Transverse colon (tissue), 4 donors: ENCODE data around the gene KCNJ16. TPM values are rescaled to one million over a fixed set of nuclear protein-coding genes. Genes with fewer than 3 reads are reported as not detected.

Source experiments
- DNase-seq: peaks from one replicate; pipeline ENCODE4 v3.0.0-alpha.2; 2019
- H3K27ac ChIP-seq, 4 donors: fragments of 200-600 bp; sonication (generic); 2 replicates each; pipeline ENCODE4 v1.5.1; 2016 to 2018; ENCODE audit warnings: inconsistent platforms in 4 of 4
- H3K27me3 ChIP-seq: fragments of 200-600 bp; sonication (generic); 2 replicates; pipeline ENCODE4 v1.5.1; 2017; ENCODE audit warnings: inconsistent platforms
- H3K36me3 ChIP-seq, 4 donors: fragments of 200-600 bp; sonication (generic); 2 replicates each; pipeline ENCODE4 v1.5.1; 2017 to 2019; ENCODE audit warnings: inconsistent platforms in 4 of 4
- H3K4me1 ChIP-seq, 4 donors: fragments of 200-600 bp; sonication (generic); 2 replicates each; pipeline ENCODE4 v1.5.1; 2017 to 2020; ENCODE audit warnings: inconsistent platforms in 4 of 4
- H3K4me3 ChIP-seq, 4 donors: fragments of 200-600 bp; sonication (generic); 1 replicate in 1 of 4; 2 replicates in 3 of 4; pipeline versions ENCODE4 v1.5.1 to v1.6.1; 2017 to 2019; ENCODE audit warnings: inconsistent platforms in 4 of 4
- H3K9me3 ChIP-seq, 2 donors: fragments of 200-600 bp; sonication (generic); 2 replicates each; pipeline ENCODE4 v1.5.1; 2017 to 2019; ENCODE audit warnings: inconsistent platforms in 2 of 2
- CTCF ChIP-seq, 5 experiments: fragments of 200-600 bp in 3 of 5; fragments of 450-650 bp in 2 of 5; sonication (generic) in 3 of 5; IDR thresholded peaks; 1 replicate in 2 of 5; 2 replicates in 3 of 5; pipeline ENCODE4 v1.5.1; 2016 to 2017; ENCODE audit warnings: antibody characterized with exemption in 5 of 5, inconsistent platforms in 3 of 5, mild to moderate bottlenecking in 2 of 5, moderate library complexity in 1 of 5
- EP300 ChIP-seq: sonication (generic); formaldehyde crosslinking; IDR thresholded peaks from one replicate; pipeline ENCODE4 v1.6.1; 2017; ENCODE audit warnings: antibody characterized with exemption, low read depth
- POLR2A ChIP-seq: fragments of 450-650 bp; IDR thresholded peaks from one replicate; pipeline ENCODE4 v1.6.1; 2016; ENCODE audit warnings: antibody characterized with exemption, mild to moderate bottlenecking, moderate library complexity
- POLR2AphosphoS5 ChIP-seq, 3 donors: sonication (generic); formaldehyde crosslinking; IDR thresholded peaks; one replicate each; pipeline ENCODE4 v1.6.1; 2016; ENCODE audit warnings: antibody characterized with exemption in 3 of 3
- WGBS, 2 donors: methylation state at CpG; one replicate each; pipeline ENCODE4 v1.1.5; 2018; ENCODE audit warnings: low coverage in 1 of 2; 5-methylcytosine and 5-hydroxymethylcytosine counted together
- in situ Hi-C, 4 donors: fragments of 200-750 bp; cut with MboI; loops; one replicate each; pipeline versions ENCODE4 v1.15.0 to v1.15.1; 2017; ENCODE audit warnings: low sequenced_read_pairs in 3 of 4, low pct_ligation_motif_present in 1 of 4, low pct_unique_long_range_greater_than_20kb in 1 of 4
- intact Hi-C: fragments of 100-400 bp; cut with DNase I; formaldehyde crosslinking; loops from one replicate; pipeline ENCODE4 v1.15.1; 2023; ENCODE audit warnings: low total_unique reads
- total RNA-seq, 4 donors: library from RNA; depleted of rRNA; stranded (reverse); fragments of >200 nt; gene quantifications; one replicate each; pipeline ENCODE4 v1.1.0, GENCODE V29; 2016

KCNJ16 gene
- total RNA-seq, 4 donors from 2014 or later: 0.27 TPM; not detected in 3

- Histone ChIP-seq H3K36me3 (no peaks in the 10 kb centered on the region), H3K4me1 (peaks cover 0 to 8% (median 2%) of the 10 kb centered on the region in 4 donors), H3K27me3 (no peaks in the 10 kb centered on the region), H3K9me3 (no peaks in the 10 kb centered on the region), H3K27ac (no peak overlapping the region), H3K4me3 (no peak overlapping the region)
- DNase-seq: no peak
- TF ChIP-seq EP300 (no peak), POLR2AphosphoS5 (IDR thresholded peaks at IDR 0.05) (no peak), CTCF (IDR thresholded peaks at IDR 0.05) (no peak), POLR2A (no peak)
- 87 to 97% methylated on average over 5 of the region's 5 CpGs for whole genome bisulfite sequencing, 2 donors
- intact Hi-C loops: no loop called here
- in situ Hi-C loops: no loop called here
Observed at GRCh38 chr17:70073310-70073709, 1.7 kb upstream of the KCNJ16 start.

GRCh38 chr17:70073799-70074198 is 1.2 kb upstream of the KCNJ16 start:
- H3K36me3 ChIP-seq: no peaks in the 10 kb centered on the region
- intact Hi-C loops (no loop called here), in situ Hi-C loops (no loop called here)
- no peak overlapping the region for H3K27ac ChIP-seq
- no peak overlapping the region for H3K4me3 ChIP-seq
- H3K9me3 ChIP-seq: no peaks in the 10 kb centered on the region
- WGBS, 2 donors: 85 to 86% methylated on average over 3 of the region's 3 CpGs
- no peaks in the 10 kb centered on the region for H3K27me3 ChIP-seq
- no peak for DNase-seq
- peaks cover 0 to 8% (median 2%) of the 10 kb centered on the region in 4 donors for H3K4me1 ChIP-seq
- no peak for TF ChIP-seq POLR2AphosphoS5 (IDR thresholded peaks at IDR 0.05)
- no peak for TF ChIP-seq EP300
- no peak for TF ChIP-seq CTCF (IDR thresholded peaks at IDR 0.05)
- TF ChIP-seq POLR2A: no peak

- H3K27me3 ChIP-seq: no peaks in the 10 kb centered on the region
- H3K9me3 ChIP-seq: no peaks in the 10 kb centered on the region
- H3K27ac ChIP-seq: no peak overlapping the region
- H3K4me1 ChIP-seq: peaks cover 0 to 8% (median 2%) of the 10 kb centered on the region in 4 donors
- intact Hi-C loops: no loop called here
- in situ Hi-C loops: no loop called here
- no peak overlapping the region for H3K4me3 ChIP-seq
- TF ChIP-seq CTCF (IDR thresholded peaks at IDR 0.05): no peak
- TF ChIP-seq EP300: no peak
- no peak for TF ChIP-seq POLR2AphosphoS5 (IDR thresholded peaks at IDR 0.05)
- TF ChIP-seq POLR2A: no peak
- H3K36me3 ChIP-seq: no peaks in the 10 kb centered on the region
- 78 to 85% methylated on average over 3 to 5 of the region's 5 CpGs for WGBS, 2 donors
- DNase-seq: no peak
Observed at GRCh38 chr17:70074236-70074830, 692 bp upstream of the KCNJ16 start.

GRCh38 chr17:70076189-70076588 is 1.2 kb downstream of the KCNJ16 start:
- TF ChIP-seq POLR2A (no peak), POLR2AphosphoS5 (IDR thresholded peaks at IDR 0.05) (no peak), CTCF (IDR thresholded peaks at IDR 0.05) (no peak), EP300 (no peak)
- H3K36me3 ChIP-seq: no peaks in the 10 kb centered on the region
- no peak for DNase-seq
- intact Hi-C loops: no loop called here
- H3K27ac ChIP-seq: no peak overlapping the region
- H3K4me3 ChIP-seq: no peak overlapping the region
- no peaks in the 10 kb centered on the region for H3K9me3 ChIP-seq
- in situ Hi-C loops: no loop called here
- H3K27me3 ChIP-seq: no peaks in the 10 kb centered on the region
- 31 to 33% methylated on average over 1 of the region's 1 CpG for WGBS, 2 donors
- peaks cover 0 to 8% (median 2%) of the 10 kb centered on the region in 4 donors for H3K4me1 ChIP-seq
